Bronchial epithelial cell (primary cell): ENCODE measurements around the gene OTOG. TPM values are rescaled to one million over a fixed set of nuclear protein-coding genes. Genes with fewer than 3 reads are reported as not detected.

ENCODE experiments used
- DNase-seq: peaks from one replicate; pipeline ENCODE4 v3.0.0-alpha.2; 2010; ENCODE audit warnings: low read depth
- FAIRE-seq: peaks from 2 replicates; lab custom pipeline; 2011; peaks lifted over from hg19 to GRCh38; lab: Jason Lieb, UNC
- H3K27me3 ChIP-seq: 2 replicates; pipeline ENCODE4 v1.5.1; 2011; ENCODE audit warnings: low read length; ENCODE audit not compliant: control insufficient read depth, insufficient read depth
- H3K36me3 ChIP-seq: 2 replicates; pipeline ENCODE4 v1.5.1; 2011; ENCODE audit warnings: low read length; ENCODE audit not compliant: control insufficient read depth, insufficient read depth
- H3K4me3 ChIP-seq: 2 replicates; pipeline ENCODE4 v1.5.1; 2011; ENCODE audit warnings: mild to moderate bottlenecking, low read depth, low read length, control low read depth
- total RNA-seq: library from RNA; depleted of rRNA; stranded (reverse); fragments of >200 nt; gene quantifications from 2 replicates; pipeline ENCODE4 v1.2.1, GENCODE V29; 2014
- TF ChIP-seq, protein P1 (sequence below): IDR thresholded peaks from 2 replicates; pipeline ENCODE4 v1.5.1; 2011; ENCODE audit warnings: mild to moderate bottlenecking, moderate library complexity, low read length, control low read depth, inconsistent platforms; ENCODE audit not compliant: insufficient read depth, severe bottlenecking

Gene OTOG
- total RNA-seq, 1 donor from 2014 or later, result not detected

DNA sequence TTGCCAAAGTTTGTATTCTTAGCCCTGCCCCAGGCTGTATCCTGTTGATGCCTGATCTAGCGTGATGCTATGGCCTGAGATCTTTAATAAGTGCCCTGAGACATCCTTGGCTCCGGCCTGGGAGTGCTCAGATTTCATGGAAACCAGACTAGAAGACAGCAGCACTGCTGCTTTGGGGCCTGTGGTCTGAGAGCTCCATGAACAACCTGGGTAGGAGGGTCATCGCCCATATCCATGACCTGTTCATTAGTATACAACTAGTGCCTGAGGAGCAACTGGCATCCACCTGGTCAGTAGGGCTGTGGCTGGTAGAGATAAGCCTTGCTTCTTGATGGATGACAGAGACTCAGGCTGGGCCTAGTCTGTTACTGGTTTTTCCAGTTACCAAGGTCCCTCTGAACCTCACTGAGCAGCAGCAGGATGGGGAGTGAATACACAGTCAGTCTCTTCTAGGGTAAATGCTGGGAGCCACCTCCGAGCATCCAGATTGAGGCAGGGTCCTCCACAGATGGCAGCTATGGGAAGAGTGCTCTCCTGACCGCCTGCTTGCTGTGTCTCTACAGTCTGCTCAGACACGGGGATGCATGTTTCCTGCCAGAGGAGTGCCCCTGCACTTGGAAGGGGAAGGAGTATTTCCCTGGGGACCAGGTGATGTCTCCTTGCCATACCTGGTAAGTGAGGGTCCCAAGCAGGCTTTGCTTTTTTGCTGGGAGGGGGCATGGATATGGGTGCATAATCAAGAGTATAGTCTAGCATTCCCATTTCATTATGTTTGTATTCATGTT lies 39.0 kb downstream of the OTOG start:
- no peak for DNase-seq
- TF ChIP-seq, protein P1, sequence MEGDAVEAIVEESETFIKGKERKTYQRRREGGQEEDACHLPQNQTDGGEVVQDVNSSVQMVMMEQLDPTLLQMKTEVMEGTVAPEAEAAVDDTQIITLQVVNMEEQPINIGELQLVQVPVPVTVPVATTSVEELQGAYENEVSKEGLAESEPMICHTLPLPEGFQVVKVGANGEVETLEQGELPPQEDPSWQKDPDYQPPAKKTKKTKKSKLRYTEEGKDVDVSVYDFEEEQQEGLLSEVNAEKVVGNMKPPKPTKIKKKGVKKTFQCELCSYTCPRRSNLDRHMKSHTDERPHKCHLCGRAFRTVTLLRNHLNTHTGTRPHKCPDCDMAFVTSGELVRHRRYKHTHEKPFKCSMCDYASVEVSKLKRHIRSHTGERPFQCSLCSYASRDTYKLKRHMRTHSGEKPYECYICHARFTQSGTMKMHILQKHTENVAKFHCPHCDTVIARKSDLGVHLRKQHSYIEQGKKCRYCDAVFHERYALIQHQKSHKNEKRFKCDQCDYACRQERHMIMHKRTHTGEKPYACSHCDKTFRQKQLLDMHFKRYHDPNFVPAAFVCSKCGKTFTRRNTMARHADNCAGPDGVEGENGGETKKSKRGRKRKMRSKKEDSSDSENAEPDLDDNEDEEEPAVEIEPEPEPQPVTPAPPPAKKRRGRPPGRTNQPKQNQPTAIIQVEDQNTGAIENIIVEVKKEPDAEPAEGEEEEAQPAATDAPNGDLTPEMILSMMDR, result no peak
- no peaks in the 10 kb centered on the region for H3K36me3 ChIP-seq
- no peak overlapping the region for H3K4me3 ChIP-seq
- FAIRE-seq, result no peak
- H3K27me3 ChIP-seq, result no peaks in the 10 kb centered on the region

DNA sequence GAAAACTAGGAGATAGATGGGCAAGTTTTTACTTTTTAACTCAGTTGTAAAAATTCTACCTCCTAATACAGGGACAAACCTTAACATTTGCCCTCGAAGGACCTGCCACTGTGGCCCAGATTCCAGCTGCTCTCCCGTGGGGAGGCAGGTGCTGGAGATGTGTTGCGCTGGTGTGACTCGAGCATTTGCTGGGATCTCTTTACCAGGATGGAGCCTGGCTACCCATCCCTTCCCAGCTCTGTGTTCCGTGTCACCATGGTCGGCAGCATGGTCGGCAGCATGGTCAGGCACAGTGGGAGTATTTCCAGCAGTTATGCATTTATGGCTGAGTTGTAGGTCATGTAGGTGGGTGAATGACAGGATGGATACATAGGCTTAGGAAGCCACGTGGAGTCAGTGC lies 41.1 kb downstream of the OTOG start:
- Histone ChIP-seq H3K36me3 (no peaks in the 10 kb centered on the region), H3K27me3 (no peaks in the 10 kb centered on the region), H3K4me3 (no peak overlapping the region)
- DNase-seq (peak; percentile 8), FAIRE-seq (no peak)
- TF ChIP-seq, protein P1, result no peak

- DNase-seq (no peak), FAIRE-seq (peak; percentile 60)
- Histone ChIP-seq H3K4me3 (no peak overlapping the region), H3K27me3 (no peaks in the 10 kb centered on the region), H3K36me3 (no peaks in the 10 kb centered on the region)
- TF ChIP-seq, protein P1, result no peak
These were observed 41.7 kb downstream of the OTOG start for GRCh38 chr11:17588721-17589120.

DNA sequence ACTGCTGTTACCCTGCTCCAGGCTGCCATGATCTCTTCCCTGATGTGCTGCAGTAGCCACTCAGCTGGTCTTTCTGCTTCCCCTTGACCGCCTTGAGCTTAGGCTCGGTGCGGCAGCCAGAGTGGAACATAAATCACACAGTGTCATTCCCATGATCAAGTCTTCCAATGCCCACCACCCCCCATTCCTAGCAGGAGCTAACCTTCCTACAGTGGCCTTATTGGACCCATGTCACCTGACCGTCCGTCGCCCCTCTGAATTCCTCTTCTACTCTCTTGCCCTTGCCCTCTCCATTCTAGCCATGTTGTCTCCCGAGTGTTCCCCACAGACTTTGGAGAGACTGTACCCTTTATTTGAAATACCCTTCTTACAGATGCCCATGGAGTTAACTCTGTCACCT lies 43.4 kb downstream of the OTOG start:
- TF ChIP-seq, protein P1, result no peak
- no peaks in the 10 kb centered on the region for H3K27me3 ChIP-seq
- DNase-seq (no peak), FAIRE-seq (peak; percentile 93)
- no peak overlapping the region for H3K4me3 ChIP-seq
- H3K36me3 ChIP-seq, result no peaks in the 10 kb centered on the region

GRCh38 chr11:17591293-17591692 lies 44.2 kb downstream of the OTOG start:
- Histone ChIP-seq H3K27me3 (no peaks in the 10 kb centered on the region), H3K36me3 (no peaks in the 10 kb centered on the region), H3K4me3 (no peak overlapping the region)
- TF ChIP-seq, protein P1, result no peak
- FAIRE-seq (no peak), DNase-seq (no peak)
